IMR-90 (cell line): ENCODE results near the gene OR7G2. TPM values are rescaled to one million over a fixed set of nuclear protein-coding genes. Genes with fewer than 3 reads are reported as not detected.

Source experiments
- ATAC-seq: fragments of 200-7000 bp; cut with Tn5 transposase; 2 replicates; pipeline ENCODE4 v1.9.1; 2020; ENCODE audit warnings: low read depth, mild to moderate bottlenecking, moderate library complexity
- BruUV-seq: library from RNA; stranded (reverse); fragments of 400-500 nt; replicated peaks from 2 replicates; lab custom pipeline; 2021; lab: Mats Ljungman, UMichigan
- CTCF ChIA-PET: fragments of 300-600 bp; formaldehyde crosslinking; extraction: SDS; loops from one replicate; lab custom pipeline; 2021; ENCODE audit warnings: antibody characterized with exemption; lab: Yijun Ruan, JAX
- POLR2A ChIA-PET: fragments of 300-600 bp; sonication (Branson Sonifier 250); formaldehyde crosslinking; loops from one replicate; lab custom pipeline; 2022; ENCODE audit warnings: antibody characterized with exemption; ENCODE audit not compliant: unreplicated experiment; lab: Charles Lee
- DNase-seq: peaks from one replicate; pipeline ENCODE4 v3.0.0; 2013
- H2AFZ ChIP-seq: replicated peaks from 2 replicates; pipeline ENCODE3; 2013; ENCODE audit warnings: low read length, mild to moderate bottlenecking; ENCODE audit not compliant: poor library complexity
- H2AK5ac ChIP-seq: 2 replicates; pipeline ENCODE4 v1.6.1; 2013; ENCODE audit warnings: low read depth, low read length, inconsistent platforms
- H2AK9ac ChIP-seq: replicated peaks from 2 replicates; pipeline ENCODE3; 2013; ENCODE audit warnings: mild to moderate bottlenecking, low read depth, low read length, moderate library complexity; ENCODE audit not compliant: poor library complexity
- H2BK120ac ChIP-seq: 2 replicates; pipeline ENCODE4 v1.6.1; 2013; ENCODE audit warnings: low read depth, low read length, inconsistent platforms
- H2BK15ac ChIP-seq: 3 replicates; pipeline ENCODE4 v1.6.1; 2013; ENCODE audit warnings: low read depth, low read length, inconsistent platforms
- H2BK20ac ChIP-seq: 2 replicates; pipeline ENCODE4 v1.6.1; 2013; ENCODE audit warnings: low read depth, mild to moderate bottlenecking, inconsistent platforms, low read length, moderate library complexity
- H2BK5ac ChIP-seq: 2 replicates; pipeline ENCODE4 v1.6.1; 2013; ENCODE audit warnings: mild to moderate bottlenecking, low read depth, low read length, inconsistent platforms; ENCODE audit not compliant: poor library complexity, severe bottlenecking
- H3K14ac ChIP-seq: replicated peaks from 2 replicates; pipeline ENCODE4 v1.6.1; 2013; ENCODE audit warnings: low read depth, low read length, inconsistent platforms
- H3K18ac ChIP-seq: 2 replicates; pipeline ENCODE4 v1.6.1; 2013; ENCODE audit warnings: low read depth, low read length, control low read depth
- H3K23ac ChIP-seq: 2 replicates; pipeline ENCODE4 v1.6.1; 2013; ENCODE audit warnings: low read depth, low read length, inconsistent platforms
- H3K27ac ChIP-seq: 2 replicates; pipeline ENCODE4 v1.5.1; 2013; ENCODE audit warnings: mild to moderate bottlenecking, control low read depth, low read length; ENCODE audit not compliant: insufficient read depth
- H3K27me3 ChIP-seq: 2 replicates; pipeline ENCODE4 v1.6.1; 2013; ENCODE audit warnings: low read length; ENCODE audit not compliant: control insufficient read depth, insufficient read depth
- H3K36me3 ChIP-seq: 2 replicates; pipeline ENCODE4 v1.6.1; 2013; ENCODE audit warnings: low read length, mixed read lengths; ENCODE audit not compliant: control insufficient read depth, insufficient read depth
- H3K4ac ChIP-seq: 2 replicates; pipeline ENCODE4 v1.6.1; 2013; ENCODE audit warnings: low read depth, low read length, inconsistent platforms
- H3K4me1 ChIP-seq: 2 replicates; pipeline ENCODE4 v1.6.1; 2013; ENCODE audit warnings: low read length, mixed read lengths; ENCODE audit not compliant: control insufficient read depth, insufficient read depth
- H3K4me2 ChIP-seq: 2 replicates; pipeline ENCODE4 v1.6.1; 2013; ENCODE audit warnings: low read depth, mild to moderate bottlenecking, control low read depth, low read length, moderate library complexity
- H3K4me3 ChIP-seq: 2 replicates; pipeline ENCODE4 v1.5.1; 2013; ENCODE audit warnings: low read depth, mild to moderate bottlenecking, control low read depth, low read length, moderate library complexity; ENCODE audit not compliant: insufficient read depth
- H3K56ac ChIP-seq: 2 replicates; pipeline ENCODE4 v1.6.1; 2013; ENCODE audit warnings: low read length, inconsistent platforms; ENCODE audit not compliant: insufficient read depth; ENCODE audit errors: extremely low read depth
- H3K79me1 ChIP-seq, 2 experiments: 2 replicates each; pipeline ENCODE4 v1.6.1; 2013; ENCODE audit warnings: low read length in 2 of 2, inconsistent platforms in 1 of 2, low read depth in 1 of 2
- H3K9ac ChIP-seq: 2 replicates; pipeline ENCODE4 v1.6.1; 2013; ENCODE audit warnings: low read depth, low read length, control low read depth
- H3K9me1 ChIP-seq: 2 replicates; pipeline ENCODE4 v1.6.1; 2013; ENCODE audit warnings: low read length, inconsistent platforms; ENCODE audit not compliant: insufficient read depth
- H3K9me3 ChIP-seq: 2 replicates; pipeline ENCODE4 v1.6.1; 2013; ENCODE audit warnings: low read length; ENCODE audit not compliant: control insufficient read depth, insufficient read depth
- H4K20me1 ChIP-seq: 2 replicates; pipeline ENCODE4 v1.6.1; 2013; ENCODE audit warnings: low read length, inconsistent platforms; ENCODE audit not compliant: insufficient read depth
- H4K5ac ChIP-seq: 2 replicates; pipeline ENCODE4 v1.6.1; 2013; ENCODE audit warnings: mild to moderate bottlenecking, low read depth, low read length, control low read depth
- H4K8ac ChIP-seq, 2 experiments: 2 replicates each; pipeline ENCODE4 v1.6.1; 2013; ENCODE audit warnings: low read depth in 2 of 2, low read length in 2 of 2, control low read depth in 1 of 2, inconsistent platforms in 1 of 2
- H4K91ac ChIP-seq: 2 replicates; pipeline ENCODE4 v1.6.1; 2013; ENCODE audit warnings: low read depth, low read length, inconsistent platforms; ENCODE audit not compliant: insufficient read depth
- BHLHE40 ChIP-seq: fragments of 150-350 bp; IDR thresholded peaks from 2 replicates; pipeline ENCODE4 v1.6.1; 2016; ENCODE audit warnings: mild to moderate bottlenecking, low read depth, low read length
- FOS ChIP-seq: fragments of 150-350 bp; IDR thresholded peaks from 2 replicates; pipeline ENCODE4 v1.6.1; 2016; ENCODE audit warnings: low read depth, low read length
- MAZ ChIP-seq: IDR thresholded peaks from 2 replicates; pipeline ENCODE4 v1.6.1; 2012; ENCODE audit warnings: low read depth, mild to moderate bottlenecking, low read length, improper control_type of control experiment, moderate library complexity, borderline replicate concordance
- MXI1 ChIP-seq: IDR thresholded peaks from 2 replicates; pipeline ENCODE4 v1.6.1; 2012; ENCODE audit warnings: low read depth, mild to moderate bottlenecking, low read length, moderate library complexity, borderline replicate concordance
- RCOR1 ChIP-seq: IDR thresholded peaks from 2 replicates; pipeline ENCODE4 v1.6.1; 2012; ENCODE audit warnings: mild to moderate bottlenecking, low read length, improper control_type of control experiment; ENCODE audit not compliant: insufficient replicate concordance
- WGBS, 2 experiments: methylation state at CpG; one replicate each; pipeline versions ENCODE4 v1.1.5 to v1.1.7; 2013; ENCODE audit warnings: missing lambda C conversion rate in 2 of 2; ENCODE audit not compliant: insufficient read length in 1 of 2; ENCODE audit errors: extremely low coverage in 2 of 2; 5-methylcytosine and 5-hydroxymethylcytosine counted together
- dilution Hi-C: fragments of 300-500 bp; cut with HindIII; formaldehyde crosslinking; loops from one replicate; pipeline ENCODE4 v1.14.3; 2018; ENCODE audit warnings: low sequenced_read_pairs; ENCODE audit not compliant: unreplicated experiment
- in situ Hi-C: fragments of 300-500 bp; cut with MboI; formaldehyde crosslinking; loops from 3 replicates; pipeline ENCODE4 v1.14.3; 2019; ENCODE audit warnings: low sequenced_read_pairs, inconsistent platforms, mixed read lengths
- intact Hi-C: fragments of 100-400 bp; cut with micrococcal nuclease; formaldehyde crosslinking; loops from 2 replicates; pipeline ENCODE4 v1.10.0; 2022
- polyA plus RNA-seq, 3 experiments: library from polyadenylated mRNA; depleted of rRNA; stranded (reverse); fragments of >200 nt; gene quantifications; 2 replicates each; pipeline ENCODE4 v1.2.3, GENCODE V29; 2012; ENCODE audit warnings: low replicate concordance in 1 of 3
- total RNA-seq: library from RNA; depleted of rRNA; stranded (reverse); fragments of >200 nt; gene quantifications from 2 replicates; pipeline ENCODE4 v1.2.3, GENCODE V29; 2012

The OR7G2 gene
- total and polyA plus RNA-seq, 2 of the 4 experiments (the other 2 are of a cell fraction), result not detected

DNA sequence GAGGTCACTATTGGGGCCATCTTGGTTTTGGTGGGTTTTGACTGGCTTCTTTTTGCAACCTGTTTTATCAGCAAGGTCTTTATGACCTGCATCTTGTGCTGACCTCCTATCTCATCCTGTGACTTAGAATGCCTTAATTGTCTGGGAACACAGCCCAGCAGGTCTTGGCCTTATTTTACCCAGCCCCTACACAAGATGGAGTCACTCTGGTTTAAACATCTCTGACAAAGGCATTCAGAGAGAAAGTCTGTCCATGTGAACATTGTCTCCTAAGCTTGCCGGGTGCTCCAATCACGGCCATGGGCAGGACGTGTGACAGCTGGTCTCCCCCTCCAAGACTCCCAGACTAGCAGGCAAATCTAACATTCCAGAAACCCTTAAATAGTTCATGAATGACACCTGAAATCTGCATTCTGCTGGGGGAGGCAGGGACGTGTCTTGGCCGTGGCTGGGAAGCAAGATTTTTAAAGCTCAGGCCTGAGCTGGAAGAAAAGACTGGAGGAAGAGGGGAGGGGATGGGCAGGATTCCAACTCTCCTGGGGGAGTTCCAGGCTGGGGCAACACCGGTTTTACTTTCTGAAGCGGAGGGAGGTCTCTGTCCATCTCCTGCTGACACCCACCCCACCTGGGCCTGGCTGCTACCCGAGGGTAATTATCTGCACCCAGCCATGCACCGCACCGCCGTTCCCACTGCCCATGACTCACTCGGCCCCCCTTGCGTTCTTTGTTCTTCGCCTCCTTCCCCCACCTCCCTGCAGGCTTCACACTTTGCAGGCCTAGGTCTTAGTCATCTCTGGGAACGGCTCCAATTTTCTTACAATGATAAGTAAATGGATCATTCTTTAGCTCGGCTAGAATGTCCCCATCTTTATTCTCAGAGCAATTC lies 32.0 kb downstream of the OR7G2 start:
- peak; percentile 15; the same call in 1 of the 2 replicates for TF ChIP-seq BHLHE40
- TF ChIP-seq MXI1, result no peak
- peak; percentile 68; the same call in 1 of the 2 replicates for TF ChIP-seq MAZ
- TF ChIP-seq RCOR1, result no peak
- TF ChIP-seq FOS, result peak; percentile 41; the same call in 1 of the 2 replicates

More for the DNA sequence above, 32.0 kb downstream of the OR7G2 start:
- H3K9me1 ChIP-seq, result no peaks in the 10 kb centered on the region
- H3K36me3 ChIP-seq, result no peaks in the 10 kb centered on the region
- H3K9me3 ChIP-seq, result peaks cover 9% of the 10 kb centered on the region; the same call in 1 of the 2 replicates
- no peak overlapping the region for H4K8ac ChIP-seq
- H3K9ac ChIP-seq, result no peak overlapping the region
- H3K18ac ChIP-seq, result no peak overlapping the region
- no peak overlapping the region for H3K4me2 ChIP-seq
- BruUV-seq, result no TSS peak
- H4K91ac ChIP-seq, result no peak overlapping the region
- H3K23ac ChIP-seq, result no peak overlapping the region
- no peaks in the 10 kb centered on the region for H3K79me1 ChIP-seq
- dilution Hi-C loops (no loop called here), in situ Hi-C loops (loop anchor here (25.0 kb wide), 1 partner anchor 413 kb away; no protein-coding TSS in a partner anchor), intact Hi-C loops (loop anchor here (1.0 kb wide), 1 partner anchor 243 kb away; the partner anchor contains the start of genes MBD3L1 and ZNF558)
- ATAC-seq (peak; percentile 78), DNase-seq (peak; percentile 83)
- H3K14ac ChIP-seq, result no peak overlapping the region
- no peaks in the 10 kb centered on the region for H3K4me1 ChIP-seq
- no peaks in the 10 kb centered on the region for H3K27me3 ChIP-seq
- no peak overlapping the region for H3K4ac ChIP-seq
- no peak overlapping the region for H2AFZ ChIP-seq
- H3K4me3 ChIP-seq, result no peak overlapping the region
- H3K27ac ChIP-seq, result no peak overlapping the region
- CTCF ChIA-PET, result no interaction called here
- H2BK20ac ChIP-seq, result no peak overlapping the region
- H2AK9ac ChIP-seq, result no peak overlapping the region
- H2BK5ac ChIP-seq, result no peak overlapping the region
- H4K20me1 ChIP-seq, result no peaks in the 10 kb centered on the region
- POLR2A ChIA-PET, result no interaction called here
- no peak overlapping the region for H3K56ac ChIP-seq
- no peak overlapping the region for H2BK15ac ChIP-seq
- WGBS, 2 experiments, result 0% methylated on average over 1 of the region's 16 CpGs; no CpG with 5 or more reads in 1 of the 2 experiments
- H2AK5ac ChIP-seq, result no peak overlapping the region
- H4K5ac ChIP-seq, result no peak overlapping the region
- no peak overlapping the region for H2BK120ac ChIP-seq
